HG03060 (cell line): ENCODE data around the gene KCNK17.

ENCODE experiments used
- ATAC-seq: cut with Tn5 transposase; IDR thresholded peaks from one replicate; pipeline ENCODE4 v1.9.1; 2021; ENCODE audit warnings: low read depth, moderate number of reproducible peaks; ENCODE audit not compliant: unreplicated experiment

The KCNK17 gene

GRCh38 chr6:39314273-39314795 lies at the start of gene KCNK17:
Gene KCNK17, minus strand, starts transcription at chr6:39314419. Its CDS starts 99 bp downstream, at chr6:39314320.
- no peak for ATAC-seq

GRCh38 chr6:39363280-39363679 lies 49.1 kb upstream of the KCNK17 start:
- ATAC-seq = no peak

- ATAC-seq = no peak
Observed at GRCh38 chr6:39362487-39362865, 48.3 kb upstream of the KCNK17 start.

GRCh38 chr6:39361657-39362486 lies 47.7 kb upstream of the KCNK17 start:
- no peak for ATAC-seq

- ATAC-seq = no peak
Observed at GRCh38 chr6:39360378-39360777, 46.2 kb upstream of the KCNK17 start.

GRCh38 chr6:39357998-39358686 lies 43.9 kb upstream of the KCNK17 start:
- no peak for ATAC-seq

GRCh38 chr6:39353698-39354315 lies 39.6 kb upstream of the KCNK17 start:
- no peak for ATAC-seq

- no peak for ATAC-seq
Observed at GRCh38 chr6:39350723-39351505, 36.7 kb upstream of the KCNK17 start.

- no peak for ATAC-seq
Observed at GRCh38 chr6:39348740-39349139, 34.5 kb upstream of the KCNK17 start.

GRCh38 chr6:39347906-39348585 lies 33.8 kb upstream of the KCNK17 start:
- ATAC-seq = peak; percentile 52

- no peak for ATAC-seq
Observed at GRCh38 chr6:39347206-39347605, 33.0 kb upstream of the KCNK17 start.

- ATAC-seq = no peak
Observed at GRCh38 chr6:39344821-39345280, 30.6 kb upstream of the KCNK17 start.

GRCh38 chr6:39343396-39343870 lies 29.2 kb upstream of the KCNK17 start:
- no peak for ATAC-seq

GRCh38 chr6:39342692-39343395 lies 28.6 kb upstream of the KCNK17 start:
- no peak for ATAC-seq

- no peak for ATAC-seq
Observed at GRCh38 chr6:39341937-39342336, 27.7 kb upstream of the KCNK17 start.

- no peak for ATAC-seq
Observed at GRCh38 chr6:39341352-39341751, 27.1 kb upstream of the KCNK17 start.

- ATAC-seq = no peak
Observed at GRCh38 chr6:39339868-39340550, 25.8 kb upstream of the KCNK17 start.

GRCh38 chr6:39339096-39339867 lies 25.1 kb upstream of the KCNK17 start:
- no peak for ATAC-seq
